HG03571 (cell line): ENCODE measurements around the gene PHYHD1.
"Not testable (repeated sequence)": the region's sequence is repeated elsewhere in the genome, so short reads cannot be mapped to it uniquely, and the experiment has no call there.

Experiments
- ATAC-seq: cut with Tn5 transposase; IDR thresholded peaks from one replicate; pipeline ENCODE4 v1.9.1; 2021; ENCODE audit not compliant: unreplicated experiment

The PHYHD1 gene

DNA sequence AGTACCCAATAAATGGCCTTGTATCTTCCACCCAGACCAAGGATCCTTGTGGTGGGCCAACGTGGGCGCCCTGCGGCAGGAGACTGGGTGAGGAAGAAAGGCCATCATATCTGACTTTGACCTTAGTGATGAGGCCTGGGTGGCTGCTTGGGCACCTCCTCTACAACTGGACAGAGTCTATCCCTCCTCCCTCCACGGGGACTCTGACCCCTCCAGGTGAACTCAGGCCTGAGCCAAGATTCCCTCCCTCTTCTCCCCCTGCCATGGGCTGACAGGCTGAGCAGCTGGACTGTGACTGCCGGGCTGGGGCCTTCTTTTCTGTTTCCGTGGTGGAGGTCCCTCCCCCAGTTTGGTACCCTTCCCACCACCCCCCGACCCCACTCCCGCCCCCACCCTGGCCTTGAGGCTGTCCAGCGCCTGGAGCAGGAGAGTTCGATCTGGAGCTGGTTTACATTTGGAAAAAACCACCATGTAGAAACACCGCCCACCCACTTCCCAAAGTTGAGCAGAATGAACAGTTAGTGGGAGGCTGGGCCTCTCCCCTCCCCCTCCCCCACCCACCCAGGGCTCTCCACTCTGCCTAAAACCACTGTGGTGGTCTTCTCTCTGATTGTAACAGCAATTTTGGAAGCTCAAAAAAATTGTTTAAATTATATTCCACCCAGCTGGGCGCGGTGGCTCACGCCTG, 1.2 kb upstream of the PHYHD1 start:
- ATAC-seq, result no peak

DNA sequence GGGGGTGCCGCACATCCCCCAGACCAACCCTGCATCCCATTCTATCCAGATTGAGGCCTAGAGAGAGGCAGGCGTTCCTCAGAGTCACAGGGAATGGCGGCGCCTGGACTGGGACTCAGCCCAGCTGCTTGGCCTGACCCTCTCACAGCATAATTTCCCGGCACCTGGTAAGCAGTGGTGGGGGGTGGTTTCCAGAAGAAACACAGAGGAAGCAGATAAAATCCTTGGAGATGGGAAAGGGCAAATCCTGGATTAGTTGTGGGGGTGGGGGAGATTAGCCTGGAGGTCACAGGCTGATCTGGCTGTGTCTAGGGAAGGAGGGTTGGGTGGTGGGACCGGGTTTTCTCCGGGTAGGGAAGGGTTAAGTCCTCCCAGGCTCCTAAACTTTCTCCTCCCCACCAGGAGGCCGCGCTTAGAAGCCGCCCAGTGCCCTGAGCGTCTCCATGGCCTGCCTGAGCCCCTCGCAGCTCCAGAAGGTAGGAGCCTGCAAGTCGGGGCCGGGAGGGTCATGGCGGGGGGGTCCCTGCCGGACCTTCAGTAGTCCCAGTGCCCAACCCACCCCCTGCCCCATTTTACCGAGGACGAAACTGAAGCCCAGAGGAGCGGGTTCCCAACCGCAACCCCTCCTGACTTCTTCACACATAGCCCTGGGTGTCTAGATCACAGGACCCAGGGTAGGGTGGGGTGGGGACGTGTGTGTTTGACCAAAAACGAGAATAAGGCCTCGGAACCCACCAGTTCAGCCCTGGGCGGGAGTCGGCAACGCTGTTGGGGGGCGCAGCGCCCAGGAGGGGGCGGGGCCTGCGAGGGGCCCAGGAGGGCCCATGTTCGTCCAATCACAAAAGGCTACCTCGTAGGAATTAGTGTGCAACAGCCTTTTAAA, 1.3 kb downstream of the PHYHD1 start:
- ATAC-seq, result no peak

GRCh38 chr9:128923493-128923883, 2.7 kb downstream of the PHYHD1 start:
- no peak for ATAC-seq

DNA sequence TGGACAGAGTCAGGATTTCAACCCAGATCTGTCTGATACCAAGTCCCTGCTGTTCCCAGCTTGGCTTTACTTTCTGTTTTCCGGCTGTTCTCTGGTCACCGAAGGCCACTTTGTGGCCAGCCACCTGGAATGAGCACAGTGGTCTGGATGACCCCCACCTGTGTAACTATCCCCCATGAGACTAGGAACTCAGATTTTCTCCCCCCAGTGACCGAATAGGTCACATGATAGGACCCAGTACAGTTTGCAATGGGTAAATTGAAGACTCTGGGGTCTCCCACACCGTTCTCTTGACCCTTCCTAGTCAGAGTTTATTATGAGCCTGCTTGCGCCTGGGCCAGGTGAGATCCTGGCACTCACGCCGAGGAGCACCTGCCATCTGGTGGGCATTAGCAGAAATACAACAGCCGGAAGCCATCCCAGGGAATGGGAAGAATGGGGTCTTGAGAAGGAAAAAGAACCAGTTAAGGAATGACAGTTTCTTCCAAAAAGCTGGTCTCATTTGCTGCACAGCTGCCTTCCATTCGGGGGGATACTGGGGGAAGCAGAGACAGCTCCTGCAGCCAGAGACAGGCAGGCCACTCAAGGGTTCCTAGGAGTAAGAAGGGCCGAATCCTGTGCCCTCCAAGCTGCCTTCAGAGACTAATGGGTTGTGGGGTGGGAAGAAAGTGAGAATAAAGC, 7.1 kb downstream of the PHYHD1 start:
- ATAC-seq, result no peak

DNA sequence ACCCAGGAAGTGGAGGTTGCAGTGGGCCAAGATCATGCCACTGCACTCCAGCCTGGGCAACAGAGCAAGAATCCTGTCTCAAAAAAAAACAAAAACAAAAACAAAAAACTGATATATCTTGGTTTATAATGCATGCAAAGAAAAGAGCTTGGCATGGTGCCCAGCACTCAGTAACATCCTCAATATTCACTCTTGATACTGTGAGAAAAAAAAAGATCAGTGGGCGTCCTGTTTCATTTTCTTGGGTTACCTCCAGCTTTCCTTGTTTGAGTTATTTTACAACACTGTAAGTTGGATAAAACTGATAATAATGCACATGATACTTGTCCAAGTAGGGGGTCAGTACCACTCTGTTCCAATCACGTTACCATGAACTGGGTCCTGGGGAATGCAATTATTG, 7.8 kb downstream of the PHYHD1 start:
- ATAC-seq, result no peak

DNA sequence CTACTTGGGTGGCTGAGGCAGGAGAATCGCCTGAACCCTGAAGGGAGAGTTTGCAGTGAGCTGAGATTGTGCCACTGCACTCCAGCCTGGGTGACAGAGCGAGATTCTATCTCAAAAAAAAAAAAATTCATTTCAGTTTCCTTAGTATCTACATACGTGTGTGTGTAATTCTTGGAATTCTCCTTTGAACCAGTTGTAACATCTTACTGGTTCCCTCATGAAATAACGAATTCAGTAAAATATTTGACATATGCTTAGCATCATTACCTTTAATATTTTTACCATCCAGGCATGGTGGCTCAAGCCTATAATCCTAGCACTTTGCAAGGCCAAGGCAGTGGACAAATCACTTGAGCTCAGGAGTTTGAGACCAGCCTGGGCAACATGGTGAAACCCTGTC, 8.8 kb downstream of the PHYHD1 start:
- ATAC-seq, result no peak

DNA sequence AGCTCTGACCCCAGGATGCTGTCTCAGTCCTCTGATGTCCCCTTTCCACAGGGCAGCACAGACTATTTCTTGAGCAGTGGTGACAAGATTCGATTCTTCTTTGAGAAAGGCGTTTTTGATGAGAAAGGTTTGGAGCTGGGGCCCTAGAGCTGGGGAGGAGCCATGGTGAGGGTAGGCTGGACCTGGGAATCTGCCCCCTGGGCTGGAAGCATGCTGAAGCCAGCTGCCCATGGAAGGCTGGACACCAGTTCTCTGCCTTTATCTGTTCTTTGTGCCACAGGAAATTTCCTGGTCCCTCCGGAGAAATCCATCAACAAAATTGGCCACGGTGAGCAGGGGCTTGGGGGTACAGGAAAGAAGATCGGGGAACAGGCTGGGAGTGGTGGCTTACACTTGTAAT, 12.9 kb downstream of the PHYHD1 start:
- ATAC-seq, result no peak

DNA sequence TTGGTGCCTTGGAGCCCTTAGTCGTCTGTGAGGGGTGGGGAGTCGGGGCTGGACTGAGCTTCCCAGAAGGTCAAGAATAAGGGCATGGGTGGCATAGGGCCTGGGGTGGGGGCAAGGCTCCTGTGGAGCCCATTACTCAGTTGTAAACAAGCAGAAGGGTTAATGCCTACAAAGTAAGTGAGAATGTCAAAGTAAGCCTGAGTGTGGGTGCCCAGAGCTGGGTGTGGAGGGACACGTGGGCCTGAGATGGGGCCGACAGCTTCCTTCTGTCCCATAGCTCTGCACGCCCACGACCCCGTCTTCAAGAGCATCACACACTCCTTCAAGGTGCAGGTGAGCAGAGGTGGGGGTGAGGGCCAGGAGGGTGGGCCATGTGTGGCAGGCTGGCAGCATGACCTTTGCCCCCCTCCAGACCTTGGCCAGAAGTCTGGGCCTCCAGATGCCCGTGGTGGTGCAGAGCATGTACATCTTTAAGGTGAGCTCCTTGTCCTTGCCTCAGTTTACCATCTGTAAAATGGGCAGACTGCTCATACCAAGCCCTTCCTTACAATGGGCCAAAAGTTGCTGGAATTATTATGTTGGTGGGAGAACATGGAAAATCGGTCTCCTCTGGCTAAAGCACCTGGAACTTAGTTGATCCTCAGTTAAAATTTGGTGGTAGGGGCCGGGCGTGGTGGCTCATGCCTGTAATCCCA, 15.5 kb downstream of the PHYHD1 start:
- no peak for ATAC-seq

GRCh38 chr9:128937310-128938165, 16.8 kb downstream of the PHYHD1 start:
- no peak for ATAC-seq

DNA sequence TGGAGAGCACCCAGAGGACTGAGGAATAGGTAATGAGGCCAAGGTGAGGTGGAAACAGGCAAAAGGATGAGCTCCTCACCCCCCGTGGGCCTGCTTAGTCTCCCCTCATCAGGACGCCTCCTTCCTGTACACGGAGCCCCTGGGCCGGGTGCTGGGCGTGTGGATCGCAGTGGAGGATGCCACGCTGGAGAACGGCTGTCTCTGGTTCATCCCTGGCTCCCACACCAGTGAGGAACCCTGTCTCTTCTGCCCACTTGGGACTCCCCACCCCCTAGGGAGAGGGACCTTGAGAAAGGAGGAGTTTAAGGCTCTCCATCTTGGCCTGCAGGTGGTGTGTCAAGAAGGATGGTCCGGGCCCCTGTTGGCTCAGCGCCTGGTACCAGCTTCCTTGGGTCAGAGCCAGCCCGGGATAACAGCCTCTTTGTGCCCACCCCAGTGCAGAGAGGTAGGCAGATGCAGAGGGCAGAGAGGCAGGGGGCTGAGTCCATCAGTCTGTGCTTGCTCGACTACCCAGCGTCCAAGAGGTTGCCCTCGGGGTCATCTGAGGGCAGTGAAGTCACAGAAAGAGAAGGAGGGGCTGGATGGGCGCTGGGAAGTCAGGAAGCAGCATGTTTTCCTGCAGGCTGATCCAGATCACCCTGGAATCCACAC, 19.6 kb downstream of the PHYHD1 start:
- ATAC-seq, result no peak

GRCh38 chr9:128940946-128941755, 20.4 kb downstream of the PHYHD1 start:
- no peak for ATAC-seq

DNA sequence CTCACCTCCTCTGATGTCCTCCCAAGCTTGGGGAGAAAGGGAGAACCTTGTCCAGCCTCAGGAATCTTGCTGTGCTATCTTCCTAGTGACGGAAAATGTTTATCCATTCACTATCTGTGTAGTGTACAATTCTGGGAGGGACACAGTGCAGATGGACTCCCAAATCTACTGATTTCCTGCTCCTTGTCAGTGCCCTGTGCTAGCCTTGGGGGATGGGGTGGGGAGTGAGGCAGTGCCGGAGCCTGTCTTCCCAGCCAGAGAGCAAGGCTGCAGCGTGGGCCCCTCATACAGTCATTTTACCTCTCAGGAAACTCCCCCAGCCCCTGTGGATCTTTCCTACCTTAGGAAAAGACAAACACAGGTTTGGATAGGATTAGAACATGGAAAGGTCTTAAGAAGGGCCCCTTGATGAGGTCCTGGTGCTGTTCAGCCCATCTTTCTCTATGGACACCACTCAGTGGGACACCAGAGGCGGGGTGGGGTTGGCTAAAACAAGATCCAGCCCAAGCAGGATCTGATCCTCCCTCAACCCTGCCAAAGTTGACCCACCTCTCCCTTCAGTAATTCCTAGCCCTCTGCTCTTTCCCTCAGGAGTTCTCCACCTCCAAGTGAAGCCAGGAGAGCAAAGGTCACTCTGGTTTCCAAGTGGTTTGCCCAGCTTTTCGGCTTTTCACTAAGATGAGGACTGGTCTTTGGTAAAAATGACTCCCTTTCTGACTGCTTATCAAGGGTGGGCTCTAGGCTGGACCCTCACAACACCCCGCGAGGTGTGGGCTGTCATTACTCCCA, 23.2 kb downstream of the PHYHD1 start:
- ATAC-seq, result no peak

DNA sequence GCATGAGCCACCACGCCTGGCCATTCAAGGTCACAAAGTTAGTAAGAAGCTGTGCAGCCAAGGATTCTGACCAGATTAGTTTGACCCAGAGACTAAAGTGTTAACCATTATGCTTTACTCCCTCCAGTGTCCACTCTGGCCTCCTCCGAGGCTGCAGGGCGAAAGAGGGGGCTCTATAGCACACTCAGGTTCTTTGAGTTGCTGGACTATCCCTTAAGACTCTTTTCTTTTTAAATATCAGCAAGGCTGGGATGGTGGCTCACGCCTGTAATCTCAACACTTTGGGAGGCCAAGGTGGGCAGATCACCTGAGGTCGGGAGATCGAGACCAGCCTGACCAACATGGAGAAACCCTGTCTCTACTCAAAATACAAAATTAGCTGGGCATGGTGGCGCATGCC, 24.2 kb downstream of the PHYHD1 start:
- not testable (repeated sequence) for ATAC-seq

DNA sequence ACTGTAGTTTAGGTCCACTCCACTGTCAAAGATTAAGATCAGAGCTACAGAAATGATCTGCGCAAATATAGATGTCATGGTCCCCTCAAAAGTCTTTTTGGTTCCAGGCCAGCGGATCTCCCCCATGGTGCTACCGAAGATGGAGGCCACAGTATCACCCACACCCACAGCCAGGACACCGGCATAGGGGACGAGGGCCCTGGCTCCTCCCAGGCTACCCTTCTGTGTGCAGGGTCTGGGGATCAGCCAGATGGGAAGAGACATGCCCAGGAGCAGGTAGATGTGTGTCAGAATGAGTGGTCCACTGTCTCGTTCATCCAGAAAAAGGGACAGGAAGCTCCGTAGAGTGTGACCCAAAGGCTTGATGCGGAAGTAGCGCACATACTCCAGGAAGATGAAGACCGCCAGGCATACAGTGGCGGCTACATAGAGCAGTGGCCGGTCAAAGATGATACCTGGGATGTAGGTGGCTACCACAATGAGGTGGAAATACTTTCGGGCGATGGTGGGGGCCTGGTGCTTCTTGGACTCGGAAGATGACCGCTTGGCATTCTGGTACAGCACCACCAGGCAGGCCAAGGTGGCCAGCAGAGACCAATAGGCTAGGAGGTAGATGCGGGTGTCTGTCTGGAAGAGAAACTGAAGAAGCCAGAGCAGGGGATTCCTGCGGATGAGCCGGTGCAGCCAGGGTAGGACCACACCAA, 25.2 kb downstream of the PHYHD1 start:
- ATAC-seq, result no peak

DNA sequence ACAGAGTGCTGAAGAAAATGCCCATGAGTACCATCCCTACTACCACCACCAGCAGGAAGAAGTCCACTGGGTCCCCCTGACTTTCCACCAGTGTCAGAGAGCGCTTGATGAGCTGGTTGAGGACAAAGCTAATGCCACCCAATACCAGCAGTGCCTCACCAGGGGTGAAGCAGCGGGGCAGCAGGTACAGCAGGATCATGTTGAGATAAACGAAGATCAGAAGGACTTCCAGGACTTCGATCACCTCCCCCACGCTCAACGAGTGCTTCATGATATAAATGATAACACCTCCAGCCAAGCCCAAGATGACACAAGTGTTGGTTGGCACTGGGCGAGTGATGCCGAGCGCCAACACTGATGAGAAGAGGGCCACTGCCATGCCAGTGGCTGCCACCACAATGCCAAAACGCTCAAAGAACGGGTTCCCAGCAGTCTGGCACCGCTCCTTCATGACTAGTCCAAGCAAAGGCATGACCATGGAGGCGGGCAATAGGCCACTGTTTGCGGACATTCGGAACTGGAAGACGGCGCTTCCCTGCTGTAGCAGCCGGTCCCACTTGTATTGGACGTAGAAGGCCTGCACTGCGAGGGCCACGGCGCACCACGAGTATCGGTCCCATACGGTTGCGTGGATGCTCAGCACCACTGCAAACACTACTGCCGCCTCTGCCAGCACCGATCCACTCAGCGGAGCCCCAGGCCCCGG, 25.9 kb downstream of the PHYHD1 start:
- ATAC-seq, result peak; percentile 13

DNA sequence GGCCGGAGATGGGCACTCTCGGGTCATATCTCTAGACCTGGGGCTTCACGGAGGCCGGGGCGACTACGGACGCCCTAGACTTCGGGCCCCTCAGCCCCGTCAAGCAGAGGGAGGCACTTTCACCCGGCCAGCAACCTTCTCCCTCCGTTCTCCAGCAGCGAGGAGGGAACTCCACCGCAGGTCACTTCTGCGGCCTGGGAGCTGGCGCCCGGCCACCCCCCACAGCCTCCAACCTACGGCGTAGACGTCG, 26.4 kb downstream of the PHYHD1 start:
- no peak for ATAC-seq
